K562 (cell line): Measurements from ENCODE around the gene DYRK2. TPM values are rescaled to one million over a fixed set of nuclear protein-coding genes. Genes with fewer than 3 reads are reported as not detected.

Experiments
- ATAC-seq: fragments of 200-7000 bp; cut with Tn5 transposase; 3 replicates; pipeline ENCODE4 v1.9.1; 2020; ENCODE audit warnings: moderate library complexity
- BruUV-seq: library from RNA; stranded (reverse); fragments of 400-500 nt; replicated peaks from 2 replicates; lab custom pipeline; 2021; lab: Mats Ljungman, UMichigan
- CTCF ChIA-PET: fragments of 300-600 bp; formaldehyde crosslinking; extraction: SDS; loops from one replicate; lab custom pipeline; 2021; ENCODE audit warnings: low intra/inter-chr PET ratio; lab: Yijun Ruan, JAX
- POLR2A ChIA-PET: fragments of 300-600, 350-650 bp; sonication (Branson Sonifier 250); formaldehyde crosslinking; extraction: SDS; loops from one replicate; lab custom pipeline; 2021; ENCODE audit warnings: antibody characterized with exemption, inconsistent platforms; lab: Yijun Ruan, JAX
- DNase-seq, 4 experiments: peaks; one replicate each; pipeline versions ENCODE4 v3.0.0 to v3.0.0-alpha.2; 2011 to 2018; ENCODE audit warnings: low spot score in 3 of 4, mixed read lengths in 3 of 4; ENCODE audit errors: extremely low read depth in 1 of 4
- FAIRE-seq: peaks from 2 replicates; lab custom pipeline; 2011; peaks lifted over from hg19 to GRCh38; lab: Jason Lieb, UNC
- H2AFZ ChIP-seq: 2 replicates; pipeline ENCODE4 v1.6.0; 2011; ENCODE audit warnings: low read depth, low read length, control low read depth, inconsistent platforms
- H3K27ac ChIP-seq: fragments of 200-600 bp; 3 replicates; pipeline ENCODE4 v1.8.0; 2011; ENCODE audit warnings: low read depth, mild to moderate bottlenecking, control low read depth, inconsistent platforms, low read length, moderate library complexity, mixed read lengths; ENCODE audit errors: extremely low read depth
- H3K27me3 ChIP-seq, 2 experiments: fragments of 300-600 bp in 1 of 2; 2 replicates in 1 of 2; 3 replicates in 1 of 2; pipeline versions ENCODE4 v1.6.0 to v1.8.0; 2011; ENCODE audit warnings: inconsistent platforms in 2 of 2, low read length in 2 of 2, mild to moderate bottlenecking in 1 of 2, mixed read lengths in 1 of 2, moderate library complexity in 1 of 2; ENCODE audit not compliant: control insufficient read depth in 2 of 2, insufficient read depth in 2 of 2
- H3K36me3 ChIP-seq: fragments of 300-600 bp; 3 replicates; pipeline ENCODE4 v1.8.0; 2011; ENCODE audit warnings: mild to moderate bottlenecking, low read length, inconsistent platforms; ENCODE audit not compliant: control insufficient read depth, insufficient read depth
- H3K4me1 ChIP-seq, 2 experiments: fragments of 200-600 bp in 1 of 2; replicated peaks in 1 of 2; 2 replicates in 1 of 2; 3 replicates in 1 of 2; pipeline versions ENCODE4 v1.5.1 to v1.8.0; 2011; ENCODE audit warnings: inconsistent platforms in 2 of 2, low read length in 2 of 2, mild to moderate bottlenecking in 1 of 2, mixed read lengths in 1 of 2, moderate library complexity in 1 of 2; ENCODE audit not compliant: control insufficient read depth in 2 of 2, insufficient read depth in 2 of 2
- H3K4me2 ChIP-seq: 2 replicates; pipeline ENCODE4 v1.6.1; 2011; ENCODE audit warnings: low read length, control low read depth, inconsistent platforms, mixed read lengths; ENCODE audit not compliant: insufficient read depth
- H3K4me3 ChIP-seq: fragments of 200-600 bp; sonication (generic), shearing (Covaris generic); 2 replicates; pipeline ENCODE4 v1.5.1; 2016; ENCODE audit warnings: control low read depth, inconsistent platforms
- H3K79me2 ChIP-seq: fragments of 200-600 bp; 3 replicates; pipeline ENCODE4 v1.8.0; 2011; ENCODE audit warnings: low read length, inconsistent platforms; ENCODE audit not compliant: control insufficient read depth, insufficient read depth
- H3K9ac ChIP-seq, 2 experiments: 2 replicates each; pipeline versions ENCODE4 v1.6.0 to v1.6.1; 2011; ENCODE audit warnings: low read depth in 2 of 2, low read length in 2 of 2, control low read depth in 1 of 2, inconsistent platforms in 1 of 2, mild to moderate bottlenecking in 1 of 2, mixed read lengths in 1 of 2; ENCODE audit not compliant: insufficient read depth in 1 of 2
- H3K9me1 ChIP-seq: one replicate; pipeline ENCODE4 v1.6.0; 2011; ENCODE audit warnings: inconsistent platforms, mild to moderate bottlenecking, low read length, moderate library complexity; ENCODE audit not compliant: control insufficient read depth, insufficient read depth
- H3K9me3 ChIP-seq: replicated peaks from 2 replicates; pipeline ENCODE4 v1.5.1; 2011; ENCODE audit warnings: low read depth, low read length, inconsistent platforms; ENCODE audit not compliant: control insufficient read depth, insufficient read depth
- H4K20me1 ChIP-seq: replicated peaks from 2 replicates; pipeline ENCODE4 v1.6.1; 2011; ENCODE audit warnings: low read length, inconsistent platforms, mixed read lengths; ENCODE audit not compliant: control insufficient read depth, insufficient read depth
- CHD4 ChIP-seq: fragments of 200-600 bp; sonication (generic); IDR thresholded peaks from 3 replicates; pipeline ENCODE4 v1.6.1; 2012; ENCODE audit warnings: low read depth, mild to moderate bottlenecking, mixed read lengths, low read length, inconsistent platforms; ENCODE audit not compliant: insufficient read depth, insufficient replicate concordance, poor library complexity, severe bottlenecking
- COPS2 ChIP-seq: fragments of 450-650 bp; conservative IDR thresholded peaks from 2 replicates; pipeline ENCODE4 v1.6.1; 2016; ENCODE audit warnings: mild to moderate bottlenecking, moderate library complexity
- HIVEP1 ChIP-seq: fragments of 250-450 bp; sonication (Bioruptor Pico); IDR thresholded peaks from 2 replicates; pipeline ENCODE4 v1.4.0; 2020; ENCODE audit warnings: mild to moderate bottlenecking
- MBD2 ChIP-seq: sonication (generic); IDR thresholded peaks from 2 replicates; pipeline ENCODE4 v1.6.1; 2016; ENCODE audit warnings: low read depth, borderline replicate concordance
- NR4A1 ChIP-seq, 2 experiments: fragments of 250-450 bp in 1 of 2; fragments of 450-650 bp in 1 of 2; sonication (Bioruptor Pico) in 1 of 2; IDR thresholded peaks; 2 replicates each; pipeline versions ENCODE4 v1.4.0 to v1.6.1; 2016 to 2020; ENCODE audit warnings: mild to moderate bottlenecking in 2 of 2, missing compliant biosample characterization in 1 of 2, missing genetic modification characterization in 1 of 2, moderate library complexity in 1 of 2
- RAD21 ChIP-seq, 2 experiments: fragments of 250-450 bp in 1 of 2; fragments of 450-650 bp in 1 of 2; sonication (Bioruptor Pico) in 1 of 2; formaldehyde crosslinking in 1 of 2; IDR thresholded peaks in 1 of 2; conservative IDR thresholded peaks in 1 of 2; 2 replicates each; pipeline versions ENCODE4 v1.4.0 to v1.8.0; 2020 to 2022; ENCODE audit warnings: mild to moderate bottlenecking in 2 of 2, moderate library complexity in 1 of 2
- XRCC3 ChIP-seq: fragments of 450-650 bp; IDR thresholded peaks from 2 replicates; pipeline ENCODE4 v1.6.1; 2017; ENCODE audit warnings: mild to moderate bottlenecking, moderate library complexity
- ZNF174 ChIP-seq: fragments of 250-450 bp; sonication (Bioruptor Pico); IDR thresholded peaks from 2 replicates; pipeline ENCODE4 v1.4.0; 2020; ENCODE audit warnings: mild to moderate bottlenecking
- ZNF316 ChIP-seq: fragments of 450-650 bp; IDR thresholded peaks from 2 replicates; pipeline ENCODE4 v1.6.1; 2016
- WGBS: fragments of 100-300 bp; shearing (Covaris generic); methylation state at CpG from one replicate; pipeline ENCODE4 v1.1.6; 2016; ENCODE audit warnings: low coverage, mixed read lengths; ENCODE audit not compliant: insufficient coverage; ENCODE audit errors: missing lambda C conversion rate; 5-methylcytosine and 5-hydroxymethylcytosine counted together
- in situ Hi-C: fragments of 300-500 bp; cut with MboI; formaldehyde crosslinking; loops from 4 replicates; pipeline ENCODE4 v1.15.0; 2018; ENCODE audit warnings: inconsistent platforms, mixed read lengths
- intact Hi-C: fragments of 100-400 bp; cut with micrococcal nuclease; formaldehyde crosslinking; loops from 2 replicates; pipeline ENCODE4 v1.14.2; 2022
- polyA plus RNA-seq, 8 experiments: library from polyadenylated mRNA; depleted of rRNA in 4 of 8; stranded (reverse) in 5 of 8; unstranded in 3 of 8; fragments of >200 nt; fragmentation: Nextera tagmentation in 2 of 8; fragmentation: Illumina TruSeq in 1 of 8; extraction: Ambion mirVana in 2 of 8; extraction: Trizol in 1 of 8; gene quantifications; 2 replicates each; pipeline versions ENCODE4 v1.2.1 to v1.2.3, GENCODE V29; 2011 to 2014; ENCODE audit warnings: inconsistent platforms in 1 of 8, missing spikeins in 1 of 8
- total RNA-seq, 7 experiments: library from RNA; depleted of rRNA in 6 of 7; stranded (reverse); fragments of >200 nt in 6 of 7; fragmentation: Illumina TruSeq in 2 of 7; extraction: Trizol in 2 of 7; gene quantifications; 2 replicates each; pipeline versions ENCODE4 v1.2.1 to v1.2.3, GENCODE V29; 2011 to 2021; ENCODE audit warnings: low replicate concordance in 1 of 7
- TF ChIP-seq, protein P1 (sequence below): fragments of 250-450 bp; sonication (Bioruptor Pico); IDR thresholded peaks from 2 replicates; pipeline ENCODE4 v1.5.0; 2020; ENCODE audit warnings: mild to moderate bottlenecking

The DYRK2 gene
- total and polyA plus RNA-seq, 9 of the 15 experiments (the other 6 are each of a cell fraction or from before 2014, with no cell fraction given), result 1.7 to 15.4 (median 8.4) TPM

DNA sequence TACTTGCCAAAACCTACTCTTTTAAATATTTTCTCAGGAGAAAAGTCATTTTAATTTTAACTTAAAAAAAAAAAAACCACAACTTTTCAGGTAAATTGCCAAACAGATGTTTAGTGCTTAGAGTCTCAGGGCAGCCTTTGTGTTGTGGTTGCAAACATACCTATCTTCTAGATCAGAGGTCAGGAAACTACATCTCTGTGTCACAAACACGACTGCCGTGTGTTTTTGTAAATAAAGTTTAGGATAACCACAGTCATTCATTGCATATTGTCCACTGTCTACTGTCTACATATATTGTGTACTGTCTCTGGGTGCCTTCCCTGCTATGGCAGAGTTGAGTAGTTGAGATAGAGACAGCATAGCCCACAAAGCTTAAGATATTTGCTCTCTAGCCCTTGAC lies 48.9 kb downstream of the DYRK2 start:
- no peak overlapping the region for H3K9ac ChIP-seq
- WGBS, result 0% methylated on average over 2 of the region's 2 CpGs
- no peak for FAIRE-seq
- no peaks in the 10 kb centered on the region for H3K9me3 ChIP-seq
- no peak for ATAC-seq
- ChIA-PET POLR2A (no interaction called here), CTCF (no interaction called here)
- no peaks in the 10 kb centered on the region for H3K4me1 ChIP-seq
- no peak overlapping the region for H2AFZ ChIP-seq
- BruUV-seq, result no TSS peak
- DNase-seq, result no peak
- no peaks in the 10 kb centered on the region for H3K36me3 ChIP-seq
- in situ Hi-C loops (no loop called here), intact Hi-C loops (no loop called here)
- H3K27me3 ChIP-seq, result no peaks in the 10 kb centered on the region; a peak in 1 of 5 replicates
- H3K4me3 ChIP-seq, result no peak overlapping the region
- H3K9me1 ChIP-seq, result no peaks in the 10 kb centered on the region
- no peak overlapping the region for H3K27ac ChIP-seq
- no peak for TF ChIP-seq HIVEP1
- no peak for TF ChIP-seq XRCC3
- TF ChIP-seq NR4A1 (CRISPR knock-in tag; IDR thresholded peaks at IDR 0.05), result no peak
- no peak for TF ChIP-seq NR4A1 (tag; IDR thresholded peaks at IDR 0.05)
- TF ChIP-seq RAD21 (CRISPR knock-in tag; conservative IDR thresholded peaks at IDR 0.05 in 1 of 2, IDR thresholded peaks at IDR 0.05 in 1 of 2), result no peak
- TF ChIP-seq, protein P1, sequence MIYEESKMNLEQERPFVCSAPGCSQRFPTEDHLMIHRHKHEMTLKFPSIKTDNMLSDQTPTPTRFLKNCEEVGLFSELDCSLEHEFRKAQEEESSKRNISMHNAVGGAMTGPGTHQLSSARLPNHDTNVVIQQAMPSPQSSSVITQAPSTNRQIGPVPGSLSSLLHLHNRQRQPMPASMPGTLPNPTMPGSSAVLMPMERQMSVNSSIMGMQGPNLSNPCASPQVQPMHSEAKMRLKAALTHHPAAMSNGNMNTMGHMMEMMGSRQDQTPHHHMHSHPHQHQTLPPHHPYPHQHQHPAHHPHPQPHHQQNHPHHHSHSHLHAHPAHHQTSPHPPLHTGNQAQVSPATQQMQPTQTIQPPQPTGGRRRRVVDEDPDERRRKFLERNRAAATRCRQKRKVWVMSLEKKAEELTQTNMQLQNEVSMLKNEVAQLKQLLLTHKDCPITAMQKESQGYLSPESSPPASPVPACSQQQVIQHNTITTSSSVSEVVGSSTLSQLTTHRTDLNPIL, result no peak
- no peak for TF ChIP-seq COPS2
- TF ChIP-seq CHD4, result no peak
- TF ChIP-seq ZNF174 (CRISPR knock-in tag), result no peak
- no peak for TF ChIP-seq ZNF316
- no peak for TF ChIP-seq MBD2
- no peak overlapping the region for H3K4me2 ChIP-seq
- no peaks in the 10 kb centered on the region for H3K79me2 ChIP-seq
- H4K20me1 ChIP-seq, result no peaks in the 10 kb centered on the region
